Tibial nerve (tissue), 4 donors: ENCODE data around the gene FNDC4. TPM values are rescaled to one million over a fixed set of nuclear protein-coding genes. Genes with fewer than 3 reads are reported as not detected.

Source experiments
- DNase-seq, 2 donors: peaks; one replicate each; pipeline ENCODE4 v3.0.0-alpha.2; 2019; ENCODE audit warnings: low spot score in 2 of 2
- H3K27ac ChIP-seq, 4 donors: fragments of 200-600 bp; sonication (generic) in 3 of 4; one replicate each; pipeline ENCODE4 v1.5.1; 2017 to 2019; ENCODE audit warnings: mild to moderate bottlenecking in 1 of 4
- H3K27me3 ChIP-seq, 2 donors: fragments of 200-600 bp; sonication (generic) in 1 of 2; one replicate each; pipeline versions ENCODE4 v1.5.1 to v1.6.0; 2017 to 2019
- H3K36me3 ChIP-seq, 3 donors: fragments of 200-600 bp; sonication (generic); one replicate each; pipeline ENCODE4 v1.5.1; 2018 to 2019
- H3K4me1 ChIP-seq, 4 donors: fragments of 200-600 bp; sonication (generic) in 3 of 4; one replicate each; pipeline ENCODE4 v1.5.1; 2017 to 2019
- H3K4me3 ChIP-seq, 4 donors: fragments of 200-600 bp; sonication (generic) in 3 of 4; one replicate each; pipeline ENCODE4 v1.5.1; 2017 to 2019; ENCODE audit warnings: mild to moderate bottlenecking in 1 of 4, moderate library complexity in 1 of 4
- H3K9me3 ChIP-seq, 4 donors: fragments of 200-600 bp; sonication (generic) in 3 of 4; one replicate each; pipeline ENCODE4 v1.5.1; 2017 to 2019
- EP300 ChIP-seq, 2 donors: sonication (generic); formaldehyde crosslinking; IDR thresholded peaks; one replicate each; pipeline ENCODE4 v1.6.1; 2017; ENCODE audit warnings: antibody characterized with exemption in 2 of 2, mild to moderate bottlenecking in 1 of 2
- POLR2A ChIP-seq, 2 donors: fragments of 450-650 bp; IDR thresholded peaks; one replicate each; pipeline ENCODE4 v1.6.1; 2017; ENCODE audit warnings: antibody characterized with exemption in 2 of 2, mild to moderate bottlenecking in 2 of 2, moderate library complexity in 2 of 2
- WGBS, 2 donors: methylation state at CpG; one replicate each; pipeline ENCODE4 v1.1.5; 2018; 5-methylcytosine and 5-hydroxymethylcytosine counted together
- total RNA-seq, 4 donors: library from RNA; depleted of rRNA; stranded (reverse); fragments of >200 nt; gene quantifications; one replicate each; pipeline ENCODE4 v1.1.0, GENCODE V29; 2016
- TF ChIP-seq, protein P1 (sequence below), 5 experiments: fragments of 200-600 bp in 3 of 5; fragments of 450-650 bp in 2 of 5; sonication (generic) in 3 of 5; IDR thresholded peaks; one replicate each; pipeline ENCODE4 v1.5.1; 2016 to 2019; ENCODE audit warnings: antibody characterized with exemption in 5 of 5, mild to moderate bottlenecking in 3 of 5, moderate library complexity in 2 of 5

Gene FNDC4
- total RNA-seq, 4 donors from 2014 or later = 7.0 to 30.3 (median 9.3) TPM

DNA sequence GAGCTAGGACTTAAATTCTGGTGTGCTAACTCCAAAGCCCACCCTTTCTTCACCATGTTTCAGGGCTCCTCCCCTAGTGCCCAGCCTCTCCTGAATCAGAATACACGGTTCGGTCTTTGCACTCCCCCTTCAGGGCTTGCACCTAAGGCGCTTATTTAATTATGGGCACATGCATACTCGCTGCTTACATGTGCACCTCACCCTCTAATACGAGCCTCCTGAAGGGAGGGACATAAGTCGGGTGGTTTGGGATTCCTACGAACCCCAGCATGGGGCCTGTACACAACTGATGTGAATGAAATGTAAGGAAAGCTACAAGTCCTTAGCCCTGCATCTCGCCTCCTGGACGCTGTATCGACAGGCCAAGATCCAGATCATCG, 5.9 kb downstream of the FNDC4 start:
- H3K4me3 ChIP-seq = peak overlapping the region; percentile 53 to 81 (median 62)

DNA sequence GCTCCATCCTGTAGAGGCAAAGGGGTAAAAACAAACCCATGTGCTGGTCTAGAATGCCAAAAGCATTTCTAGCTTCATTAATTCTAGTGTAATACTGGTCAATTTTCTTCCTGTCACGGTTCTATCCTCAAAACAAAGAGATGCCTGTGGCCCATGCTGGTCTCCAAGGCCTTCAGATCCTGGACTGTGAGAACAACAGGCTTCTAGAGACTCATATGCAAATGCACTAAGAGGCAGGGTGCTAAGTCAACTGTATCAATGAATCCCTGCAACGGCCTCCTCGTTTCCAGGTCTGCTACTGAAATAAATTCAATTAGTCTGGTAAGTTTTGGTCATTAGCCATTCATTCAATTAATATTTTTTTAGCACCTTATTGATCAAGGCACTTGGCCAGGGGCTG, 9.5 kb downstream of the FNDC4 start:
- Histone ChIP-seq H3K36me3 (peaks cover 0 to 53% (median 3%) of the 10 kb centered on the region in 3 donors), H3K4me1 (peaks cover 0 to 21% (median 11%) of the 10 kb centered on the region in 4 donors), H3K4me3 (no peak overlapping the region), H3K27me3 (no peaks in the 10 kb centered on the region), H3K27ac (no peak overlapping the region), H3K9me3 (no peaks in the 10 kb centered on the region)
- no peak for DNase-seq
- TF ChIP-seq POLR2A (IDR thresholded peaks at IDR 0.05) = no peak
- TF ChIP-seq EP300 (IDR thresholded peaks at IDR 0.05) = no peak
- TF ChIP-seq, protein P1, sequence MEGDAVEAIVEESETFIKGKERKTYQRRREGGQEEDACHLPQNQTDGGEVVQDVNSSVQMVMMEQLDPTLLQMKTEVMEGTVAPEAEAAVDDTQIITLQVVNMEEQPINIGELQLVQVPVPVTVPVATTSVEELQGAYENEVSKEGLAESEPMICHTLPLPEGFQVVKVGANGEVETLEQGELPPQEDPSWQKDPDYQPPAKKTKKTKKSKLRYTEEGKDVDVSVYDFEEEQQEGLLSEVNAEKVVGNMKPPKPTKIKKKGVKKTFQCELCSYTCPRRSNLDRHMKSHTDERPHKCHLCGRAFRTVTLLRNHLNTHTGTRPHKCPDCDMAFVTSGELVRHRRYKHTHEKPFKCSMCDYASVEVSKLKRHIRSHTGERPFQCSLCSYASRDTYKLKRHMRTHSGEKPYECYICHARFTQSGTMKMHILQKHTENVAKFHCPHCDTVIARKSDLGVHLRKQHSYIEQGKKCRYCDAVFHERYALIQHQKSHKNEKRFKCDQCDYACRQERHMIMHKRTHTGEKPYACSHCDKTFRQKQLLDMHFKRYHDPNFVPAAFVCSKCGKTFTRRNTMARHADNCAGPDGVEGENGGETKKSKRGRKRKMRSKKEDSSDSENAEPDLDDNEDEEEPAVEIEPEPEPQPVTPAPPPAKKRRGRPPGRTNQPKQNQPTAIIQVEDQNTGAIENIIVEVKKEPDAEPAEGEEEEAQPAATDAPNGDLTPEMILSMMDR (IDR thresholded peaks at IDR 0.05) = no peak
- 54 to 61% methylated on average over 3 of the region's 3 CpGs for WGBS, 2 donors

More for the DNA sequence above, 5.9 kb downstream of the FNDC4 start:
- Histone ChIP-seq H3K9me3 (no peaks in the 10 kb centered on the region), H3K36me3 (peaks cover 0 to 23% (median 0%) of the 10 kb centered on the region in 3 donors), H3K27ac (peak overlapping the region; percentile 46 to 85 (median 64)), H3K27me3 (no peaks in the 10 kb centered on the region), H3K4me1 (peaks cover 0 to 26% (median 11%) of the 10 kb centered on the region in 4 donors)
- TF ChIP-seq, protein P1 (IDR thresholded peaks at IDR 0.05) = no peak
- TF ChIP-seq EP300 (IDR thresholded peaks at IDR 0.05) (no peak), POLR2A (IDR thresholded peaks at IDR 0.05) (no peak)
- no peak for DNase-seq
- 3 to 4% methylated on average over 11 of the region's 11 CpGs for WGBS, 2 donors

DNA sequence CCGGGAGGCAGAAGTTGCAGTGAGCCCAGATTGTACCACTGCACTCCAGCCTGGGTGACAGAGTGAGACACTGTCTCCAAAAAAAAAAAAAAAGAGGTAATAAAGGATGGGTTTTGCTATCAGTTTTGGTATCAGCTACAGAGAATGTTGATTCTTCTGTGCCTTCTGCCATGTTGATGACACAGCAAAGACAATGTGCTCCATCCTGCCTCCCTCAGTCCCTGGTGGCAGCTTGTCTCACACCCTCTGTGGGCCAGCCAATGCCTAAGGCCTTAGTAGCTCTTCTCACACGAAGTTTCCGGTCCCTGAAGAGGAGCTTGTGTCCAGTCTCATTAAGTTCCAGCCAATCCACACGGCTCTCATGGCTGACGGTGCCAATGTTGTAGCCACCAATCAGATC, 23.0 kb downstream of the FNDC4 start:
- TF ChIP-seq, protein P1 (IDR thresholded peaks at IDR 0.05) = no peak
- TF ChIP-seq POLR2A (IDR thresholded peaks at IDR 0.05) = no peak
- TF ChIP-seq EP300 (IDR thresholded peaks at IDR 0.05) = no peak
- DNase-seq = no peak
- Histone ChIP-seq H3K4me1 (no peaks in the 10 kb centered on the region), H3K4me3 (no peak overlapping the region), H3K27ac (no peak overlapping the region), H3K27me3 (no peaks in the 10 kb centered on the region), H3K36me3 (peaks cover 0 to 82% (median 5%) of the 10 kb centered on the region in 3 donors), H3K9me3 (no peaks in the 10 kb centered on the region)
- 85 to 91% methylated on average over 5 of the region's 5 CpGs for WGBS, 2 donors

DNA sequence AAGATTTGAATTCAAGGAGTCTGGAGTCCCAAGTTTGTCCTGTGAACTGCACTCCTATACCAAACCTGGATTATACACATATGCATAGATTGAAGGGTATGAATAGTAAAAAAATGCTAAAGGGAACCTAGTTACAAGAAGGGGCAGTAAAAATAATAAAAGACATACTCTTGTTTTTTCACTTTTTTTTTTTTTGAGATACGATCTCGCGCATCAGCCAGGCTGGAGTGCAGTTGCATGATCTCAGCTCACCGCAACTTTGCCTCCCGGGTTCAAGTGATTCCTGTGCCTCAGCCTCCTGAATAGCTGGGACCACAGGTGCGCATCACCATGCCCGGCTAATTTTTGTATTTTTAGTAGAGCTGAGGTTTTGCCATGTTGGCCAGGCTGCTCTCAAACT, 30.6 kb downstream of the FNDC4 start:
- TF ChIP-seq, protein P1 (IDR thresholded peaks at IDR 0.05) = no peak
- TF ChIP-seq POLR2A (IDR thresholded peaks at IDR 0.05) (no peak), EP300 (IDR thresholded peaks at IDR 0.05) (no peak)
- WGBS, 2 donors = 97% methylated on average over 7 of the region's 7 CpGs
- peaks cover 0 to 65% (median 5%) of the 10 kb centered on the region in 3 donors for H3K36me3 ChIP-seq

DNA sequence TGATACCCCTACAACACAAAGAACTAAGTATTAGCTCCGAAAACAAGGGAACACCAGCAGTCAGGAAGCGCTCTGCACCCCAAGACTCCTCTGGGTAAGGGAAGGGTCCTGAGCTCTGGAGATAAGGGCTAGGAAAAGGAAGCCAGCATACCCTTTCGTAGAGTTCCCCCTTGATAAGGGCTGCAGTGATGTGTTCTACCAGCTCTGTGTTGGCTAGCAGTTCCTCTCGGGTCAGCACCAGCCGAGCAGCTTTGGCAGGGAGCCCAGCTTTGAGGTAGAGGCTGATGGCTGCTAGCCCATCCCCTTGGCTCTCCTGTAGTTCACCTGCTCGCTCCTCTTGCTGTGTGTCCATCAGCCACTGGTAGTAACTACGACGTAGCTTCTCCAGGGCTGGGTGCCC, 33.9 kb downstream of the FNDC4 start:
- H3K36me3 ChIP-seq = peaks cover 5 to 87% (median 9%) of the 10 kb centered on the region in 3 donors
- WGBS, 2 donors = 87 to 88% methylated on average over 8 of the region's 8 CpGs
- no peaks in the 10 kb centered on the region for H3K27me3 ChIP-seq

More for the DNA sequence above, 30.6 kb downstream of the FNDC4 start:
- no peaks in the 10 kb centered on the region for H3K9me3 ChIP-seq
- H3K4me1 ChIP-seq = no peaks in the 10 kb centered on the region
- no peaks in the 10 kb centered on the region for H3K27me3 ChIP-seq
- no peak for DNase-seq
- no peak overlapping the region for H3K27ac ChIP-seq
- no peak overlapping the region for H3K4me3 ChIP-seq

More for the DNA sequence above, 33.9 kb downstream of the FNDC4 start:
- no peaks in the 10 kb centered on the region for H3K9me3 ChIP-seq
- TF ChIP-seq EP300 (IDR thresholded peaks at IDR 0.05) (no peak), POLR2A (IDR thresholded peaks at IDR 0.05) (no peak)
- TF ChIP-seq, protein P1 (IDR thresholded peaks at IDR 0.05) = no peak
- no peaks in the 10 kb centered on the region for H3K4me1 ChIP-seq
- no peak for DNase-seq
- H3K4me3 ChIP-seq = no peak overlapping the region
- H3K27ac ChIP-seq = no peak overlapping the region
